Epithelial cell of proximal tubule (primary cell): ENCODE measurements around the gene PPP1R26. TPM values are rescaled to one million over a fixed set of nuclear protein-coding genes. Genes with fewer than 3 reads are reported as not detected.
A peak's percentile ranks its signal among the peaks of the same experiment; 100 is the strongest.

Experiments used
- DNase-seq: peaks from one replicate; pipeline ENCODE4 v3.0.0-alpha.2; 2011; ENCODE audit warnings: low read depth
- H3K4me3 ChIP-seq: 2 replicates; pipeline ENCODE4 v1.5.1; 2011; ENCODE audit warnings: low read depth, mild to moderate bottlenecking, low read length
- CTCF ChIP-seq: conservative IDR thresholded peaks from 2 replicates; pipeline ENCODE4 v1.5.1; 2012; ENCODE audit warnings: low read depth, mild to moderate bottlenecking, low read length
- total RNA-seq: library from RNA; depleted of rRNA; stranded (reverse); fragments of >200 nt; gene quantifications from 2 replicates; pipeline ENCODE4 v1.2.3, GENCODE V29; 2015

The PPP1R26 gene
- total RNA-seq, 1 donor from 2014 or later, result 23.2 TPM

GRCh38 chr9:135486267-135487065, 6.9 kb downstream of the PPP1R26 start:
- no peak for TF ChIP-seq CTCF
- no peak overlapping the region for H3K4me3 ChIP-seq
- DNase-seq, result no peak

- no peak for TF ChIP-seq CTCF
- no peak for DNase-seq
- H3K4me3 ChIP-seq, result no peak overlapping the region
These were observed 7.9 kb downstream of the PPP1R26 start for GRCh38 chr9:135487281-135488012.

- no peak for DNase-seq
- TF ChIP-seq CTCF, result no peak
These were observed 8.4 kb downstream of the PPP1R26 start for GRCh38 chr9:135488013-135488330.

GRCh38 chr9:135488527-135488926, 8.9 kb downstream of the PPP1R26 start:
- DNase-seq, result no peak
- no peak for TF ChIP-seq CTCF
- H3K4me3 ChIP-seq, result no peak overlapping the region

More at GRCh38 chr9:135488013-135488330, 8.4 kb downstream of the PPP1R26 start:
- H3K4me3 ChIP-seq, result no peak overlapping the region

- no peak for DNase-seq
- no peak overlapping the region for H3K4me3 ChIP-seq
- TF ChIP-seq CTCF, result no peak
These were observed 9.8 kb downstream of the PPP1R26 start for GRCh38 chr9:135489188-135489906.

GRCh38 chr9:135490166-135490870, 10.7 kb downstream of the PPP1R26 start:
- TF ChIP-seq CTCF, result no peak
- no peak for DNase-seq
- peak overlapping the region; percentile 22 for H3K4me3 ChIP-seq
